GM21723 (cell line): ENCODE data around the gene SIRT1.
A peak's percentile ranks its signal among the peaks of the same experiment; 100 is the strongest.
"Not testable (repeated sequence)": the region's sequence is repeated elsewhere in the genome, so short reads cannot be mapped to it uniquely, and the experiment has no call there.

Experiments used
- ATAC-seq: cut with Tn5 transposase; IDR thresholded peaks from one replicate; pipeline ENCODE4 v1.9.1; 2021; ENCODE audit warnings: mild to moderate bottlenecking, moderate library complexity; ENCODE audit not compliant: unreplicated experiment

Gene SIRT1

GRCh38 chr10:67884313-67884841 lies at the start of gene SIRT1:
TSS of gene SIRT1 (plus strand) at chr10:67884656. CDS start at chr10:67884722, 66 bp downstream.
- ATAC-seq = peak; percentile 86

- not testable (repeated sequence) for ATAC-seq
Observed at GRCh38 chr10:67835541-67836394, 48.7 kb upstream of the SIRT1 start.

- no peak for ATAC-seq
Observed at GRCh38 chr10:67836488-67836887, 48.0 kb upstream of the SIRT1 start.

- no peak for ATAC-seq
Observed at GRCh38 chr10:67836972-67837371, 47.5 kb upstream of the SIRT1 start.

GRCh38 chr10:67837541-67838314 lies 46.7 kb upstream of the SIRT1 start, which contains the start of gene DNAJC12:
TSS of gene DNAJC12 (minus strand) at chr10:67838188. CDS start at chr10:67838011, 177 bp downstream.
- ATAC-seq = peak; percentile 84

- not testable (repeated sequence) for ATAC-seq
Observed at GRCh38 chr10:67839511-67839910, 44.9 kb upstream of the SIRT1 start.

- ATAC-seq = no peak
Observed at GRCh38 chr10:67839951-67840350, 44.5 kb upstream of the SIRT1 start.

GRCh38 chr10:67841737-67842136 lies 42.7 kb upstream of the SIRT1 start:
- no peak for ATAC-seq

GRCh38 chr10:67843284-67843683 lies 41.2 kb upstream of the SIRT1 start:
- no peak for ATAC-seq

- ATAC-seq = peak; percentile 95
Observed at GRCh38 chr10:67849331-67850011, 35.0 kb upstream of the SIRT1 start.

- no peak for ATAC-seq
Observed at GRCh38 chr10:67851186-67851585, 33.3 kb upstream of the SIRT1 start.

GRCh38 chr10:67852761-67853160 lies 31.7 kb upstream of the SIRT1 start:
- ATAC-seq = no peak

GRCh38 chr10:67853512-67853911 lies 30.9 kb upstream of the SIRT1 start:
- no peak for ATAC-seq

- no peak for ATAC-seq
Observed at GRCh38 chr10:67858971-67859370, 25.5 kb upstream of the SIRT1 start.

- no peak for ATAC-seq
Observed at GRCh38 chr10:67861750-67862432, 22.6 kb upstream of the SIRT1 start.

GRCh38 chr10:67863094-67863493 lies 21.4 kb upstream of the SIRT1 start:
- ATAC-seq = no peak

- no peak for ATAC-seq
Observed at GRCh38 chr10:67864607-67865371, 19.7 kb upstream of the SIRT1 start.

GRCh38 chr10:67868132-67868531 lies 16.3 kb upstream of the SIRT1 start:
- no peak for ATAC-seq

GRCh38 chr10:67869996-67870395 lies 14.5 kb upstream of the SIRT1 start:
- no peak for ATAC-seq
